ENCODE measurements around the gene PLCB1. TPM values are rescaled to one million over a fixed set of nuclear protein-coding genes. Genes with fewer than 3 reads are reported as not detected.

Gene PLCB1
- total and polyA plus RNA-seq, 10 of the 15 experiments (the other 5 are each of a cell fraction or from before 2014, with no cell fraction given): 0.05 to 5.3 (median 0.17) TPM; not detected in 1

DNA sequence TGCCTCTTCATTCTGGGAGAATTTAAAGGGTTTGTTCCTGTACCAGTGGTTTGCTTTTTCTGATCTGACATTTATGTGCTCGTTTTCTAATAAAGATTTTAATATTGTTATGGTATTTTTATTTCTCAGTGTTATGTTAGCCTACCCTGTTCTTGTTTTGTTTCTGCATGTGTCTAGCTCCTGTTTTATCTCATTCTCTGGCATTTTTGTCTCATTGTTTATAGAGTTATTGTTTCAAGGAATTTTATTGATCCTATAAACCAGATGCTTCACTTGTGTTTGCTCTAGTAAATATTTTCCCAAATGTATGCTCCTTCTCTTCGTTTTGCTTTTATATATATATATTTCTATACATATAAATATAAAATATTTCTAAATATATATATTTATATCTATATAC, 152.8 kb downstream of the PLCB1 start:
- Histone ChIP-seq H3K9ac (ENCODE audit: control insufficient read depth, insufficient read depth, low read length) (no peak overlapping the region), H4K20me1 (ENCODE audit: control insufficient read depth, insufficient read depth) (no peaks in the 10 kb centered on the region), H3K27me3 (replicated peaks in 1 of 2; ENCODE audit: control insufficient read depth in 2 of 2, insufficient read depth in 2 of 2, low read length in 1 of 2) (no peaks in the 10 kb centered on the region), H3K4me2 (ENCODE audit: control insufficient read depth, insufficient read depth) (no peak overlapping the region), H3K9me3 (replicated peaks; ENCODE audit: control insufficient read depth, insufficient read depth, low read length) (no peaks in the 10 kb centered on the region), H2AFZ (ENCODE audit: control insufficient read depth, low read depth, low read length) (no peak overlapping the region), H3K27ac (ENCODE audit: control insufficient read depth, insufficient read depth) (no peak overlapping the region), H3K4me3 (no peak overlapping the region), H3K36me3 (ENCODE audit: control insufficient read depth in 2 of 2, insufficient read depth in 2 of 2, low read length in 1 of 2) (no peaks in the 10 kb centered on the region), H3K79me2 (ENCODE audit: control insufficient read depth, insufficient read depth, low read length) (no peaks in the 10 kb centered on the region), H3K4me1 (ENCODE audit: control insufficient read depth, insufficient read depth, low read length) (no peaks in the 10 kb centered on the region)
- no peak for FAIRE-seq
- intact Hi-C loops (cut with micrococcal nuclease; ENCODE audit: unreplicated experiment): no loop called here
- WGBS (ENCODE audit: insufficient coverage, insufficient replicate concordance, low lambda C conversion rate, missing lambda C conversion rate): 0% methylated on average over 2 of the region's 2 CpGs
- ChIA-PET RAD21 (ENCODE audit: unreplicated experiment) (no interaction called here), SMC1A (ENCODE audit: uncharacterized antibody, unreplicated experiment) (interaction anchor here (0.8 to 1.2 kb wide), 2 partner anchors 9 to 438 kb away, joined by 3 read pairs; no protein-coding TSS in a partner anchor), CTCF (interaction anchor here (0.7 kb wide), 1 partner anchor 330 kb away, joined by 3 read pairs; no protein-coding TSS in a partner anchor), POLR2A (no interaction called here)
- in situ Hi-C loops (cut with MboI): no loop called here
- ATAC-seq: no peak
- DNase-seq (ENCODE audit: low read depth, low spot score): no peak
- no TSS peak for BruUV-seq (replicated peaks)
- TF ChIP-seq MEF2B (IDR thresholded peaks at IDR 0.05; ENCODE audit: partially characterized antibody, poor library complexity, severe bottlenecking) (no peak), SRF (IDR thresholded peaks at IDR 0.05; ENCODE audit: low read depth in 2 of 2, low read length in 2 of 2) (no peak), RAD21 (IDR thresholded peaks at IDR 0.05; ENCODE audit: insufficient read depth, low read depth, low read length) (no peak), MXI1 (IDR thresholded peaks at IDR 0.05; ENCODE audit: low read depth, low read length) (no peak), ETV6 (conservative IDR thresholded peaks at IDR 0.05 in 1 of 2, IDR thresholded peaks at IDR 0.05 in 1 of 2; ENCODE audit: borderline replicate concordance in 1 of 2, low read depth in 1 of 2) (no peak), SREBF1 (IDR thresholded peaks at IDR 0.05; ENCODE audit: low read length) (no peak), CHD1 (IDR thresholded peaks at IDR 0.05; ENCODE audit: low read depth, low read length) (no peak), RAD51 (IDR thresholded peaks at IDR 0.05) (no peak), MTA3 (IDR thresholded peaks at IDR 0.05; ENCODE audit: borderline replicate concordance, low read length) (no peak), JUNB (IDR thresholded peaks at IDR 0.05) (no peak), SMC3 (IDR thresholded peaks at IDR 0.05; ENCODE audit: borderline replicate concordance, low read length) (no peak)
- TF ChIP-seq, protein P1, sequence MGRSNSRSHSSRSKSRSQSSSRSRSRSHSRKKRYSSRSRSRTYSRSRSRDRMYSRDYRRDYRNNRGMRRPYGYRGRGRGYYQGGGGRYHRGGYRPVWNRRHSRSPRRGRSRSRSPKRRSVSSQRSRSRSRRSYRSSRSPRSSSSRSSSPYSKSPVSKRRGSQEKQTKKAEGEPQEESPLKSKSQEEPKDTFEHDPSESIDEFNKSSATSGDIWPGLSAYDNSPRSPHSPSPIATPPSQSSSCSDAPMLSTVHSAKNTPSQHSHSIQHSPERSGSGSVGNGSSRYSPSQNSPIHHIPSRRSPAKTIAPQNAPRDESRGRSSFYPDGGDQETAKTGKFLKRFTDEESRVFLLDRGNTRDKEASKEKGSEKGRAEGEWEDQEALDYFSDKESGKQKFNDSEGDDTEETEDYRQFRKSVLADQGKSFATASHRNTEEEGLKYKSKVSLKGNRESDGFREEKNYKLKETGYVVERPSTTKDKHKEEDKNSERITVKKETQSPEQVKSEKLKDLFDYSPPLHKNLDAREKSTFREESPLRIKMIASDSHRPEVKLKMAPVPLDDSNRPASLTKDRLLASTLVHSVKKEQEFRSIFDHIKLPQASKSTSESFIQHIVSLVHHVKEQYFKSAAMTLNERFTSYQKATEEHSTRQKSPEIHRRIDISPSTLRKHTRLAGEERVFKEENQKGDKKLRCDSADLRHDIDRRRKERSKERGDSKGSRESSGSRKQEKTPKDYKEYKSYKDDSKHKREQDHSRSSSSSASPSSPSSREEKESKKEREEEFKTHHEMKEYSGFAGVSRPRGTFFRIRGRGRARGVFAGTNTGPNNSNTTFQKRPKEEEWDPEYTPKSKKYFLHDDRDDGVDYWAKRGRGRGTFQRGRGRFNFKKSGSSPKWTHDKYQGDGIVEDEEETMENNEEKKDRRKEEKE (IDR thresholded peaks at IDR 0.05): no peak
- TF ChIP-seq, protein P2, sequence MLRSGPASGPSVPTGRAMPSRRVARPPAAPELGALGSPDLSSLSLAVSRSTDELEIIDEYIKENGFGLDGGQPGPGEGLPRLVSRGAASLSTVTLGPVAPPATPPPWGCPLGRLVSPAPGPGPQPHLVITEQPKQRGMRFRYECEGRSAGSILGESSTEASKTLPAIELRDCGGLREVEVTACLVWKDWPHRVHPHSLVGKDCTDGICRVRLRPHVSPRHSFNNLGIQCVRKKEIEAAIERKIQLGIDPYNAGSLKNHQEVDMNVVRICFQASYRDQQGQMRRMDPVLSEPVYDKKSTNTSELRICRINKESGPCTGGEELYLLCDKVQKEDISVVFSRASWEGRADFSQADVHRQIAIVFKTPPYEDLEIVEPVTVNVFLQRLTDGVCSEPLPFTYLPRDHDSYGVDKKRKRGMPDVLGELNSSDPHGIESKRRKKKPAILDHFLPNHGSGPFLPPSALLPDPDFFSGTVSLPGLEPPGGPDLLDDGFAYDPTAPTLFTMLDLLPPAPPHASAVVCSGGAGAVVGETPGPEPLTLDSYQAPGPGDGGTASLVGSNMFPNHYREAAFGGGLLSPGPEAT (IDR thresholded peaks at IDR 0.05; ENCODE audit: low read depth): no peak
- TF ChIP-seq, protein P3, sequence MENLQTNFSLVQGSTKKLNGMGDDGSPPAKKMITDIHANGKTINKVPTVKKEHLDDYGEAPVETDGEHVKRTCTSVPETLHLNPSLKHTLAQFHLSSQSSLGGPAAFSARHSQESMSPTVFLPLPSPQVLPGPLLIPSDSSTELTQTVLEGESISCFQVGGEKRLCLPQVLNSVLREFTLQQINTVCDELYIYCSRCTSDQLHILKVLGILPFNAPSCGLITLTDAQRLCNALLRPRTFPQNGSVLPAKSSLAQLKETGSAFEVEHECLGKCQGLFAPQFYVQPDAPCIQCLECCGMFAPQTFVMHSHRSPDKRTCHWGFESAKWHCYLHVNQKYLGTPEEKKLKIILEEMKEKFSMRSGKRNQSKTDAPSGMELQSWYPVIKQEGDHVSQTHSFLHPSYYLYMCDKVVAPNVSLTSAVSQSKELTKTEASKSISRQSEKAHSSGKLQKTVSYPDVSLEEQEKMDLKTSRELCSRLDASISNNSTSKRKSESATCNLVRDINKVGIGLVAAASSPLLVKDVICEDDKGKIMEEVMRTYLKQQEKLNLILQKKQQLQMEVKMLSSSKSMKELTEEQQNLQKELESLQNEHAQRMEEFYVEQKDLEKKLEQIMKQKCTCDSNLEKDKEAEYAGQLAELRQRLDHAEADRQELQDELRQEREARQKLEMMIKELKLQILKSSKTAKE (IDR thresholded peaks at IDR 0.05; ENCODE audit: low read depth, poor library complexity, severe bottlenecking): no peak
